Measurements from ENCODE around the gene SUDS3. TPM values are rescaled to one million over a fixed set of nuclear protein-coding genes. Genes with fewer than 3 reads are reported as not detected.

The SUDS3 gene
- polyA plus RNA-seq, 1 of the 3 experiments (the other 2 are of a cell fraction), result 15.0 TPM

DNA sequence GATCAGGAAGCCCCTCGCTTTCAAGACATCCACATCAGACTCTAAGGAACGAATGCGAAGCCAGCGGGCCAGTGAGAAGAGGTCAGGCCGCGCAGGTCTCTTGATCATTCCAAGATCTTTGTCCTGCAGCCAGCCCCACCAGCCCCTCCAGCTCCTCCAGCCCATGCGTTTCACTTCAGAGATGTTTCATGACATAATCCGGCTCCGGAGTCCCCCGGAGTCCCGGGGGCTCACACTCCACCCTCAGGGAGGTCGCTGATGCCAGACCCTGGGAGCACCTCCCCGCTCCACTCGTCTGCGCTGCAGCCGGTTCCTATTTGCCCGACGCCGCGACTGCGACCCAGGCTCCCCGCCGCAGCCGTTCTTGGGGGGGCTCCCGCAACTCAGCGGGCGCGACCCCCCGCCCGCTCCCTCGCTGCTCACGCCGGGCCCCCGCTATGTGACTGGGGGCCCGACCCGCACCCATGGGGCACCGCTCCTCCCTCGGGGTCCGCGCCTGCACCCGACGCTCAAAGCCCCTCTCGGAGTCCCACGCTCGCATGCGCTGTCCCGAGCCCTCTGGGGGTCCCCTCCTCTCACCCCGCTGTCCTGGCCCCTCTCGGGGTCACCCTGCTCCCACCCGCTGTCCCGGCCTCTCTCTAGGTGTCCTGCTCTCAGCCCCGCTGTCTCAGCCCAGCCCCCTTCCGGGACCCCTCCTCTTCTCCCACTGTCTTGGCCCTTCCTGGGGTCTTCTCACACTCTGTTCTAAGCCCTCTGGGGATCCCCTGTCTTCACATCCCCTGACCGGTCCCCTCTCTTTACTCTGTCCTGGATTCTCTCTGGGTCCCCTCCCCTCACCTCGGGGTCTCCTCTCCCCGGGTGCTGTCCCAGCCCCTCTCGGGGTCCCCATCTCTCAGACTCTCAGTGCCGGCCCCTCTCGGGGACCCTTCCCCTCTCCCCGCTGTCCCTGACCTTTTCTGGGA is 4.8 kb upstream of the SUDS3 start:
- CTCF ChIA-PET, result interaction anchor here (1.2 to 1.6 kb wide), 3 partner anchors 189 to 209 kb away, joined by 3 to 7 read pairs (median 6); no protein-coding TSS in a partner anchor
- peak overlapping the region; percentile 69 for H2AFZ ChIP-seq (ENCODE audit: low read depth)
- POLR2A ChIA-PET, result interaction anchor here (0.8 kb wide), 1 partner anchor 184 kb away, joined by 3 read pairs; no protein-coding TSS in a partner anchor
- H4K20me1 ChIP-seq (ENCODE audit: insufficient read depth), result no peaks in the 10 kb centered on the region
- H3K4me3 ChIP-seq (ENCODE audit: low read depth in 2 of 2, low read length in 1 of 2), result peak overlapping the region; percentile 59 to 91
- no peak for TF ChIP-seq SIN3A (IDR thresholded peaks at IDR 0.05; ENCODE audit: borderline replicate concordance, low read depth, low read length)
- TF ChIP-seq FOSL2 (IDR thresholded peaks at IDR 0.05; ENCODE audit: borderline replicate concordance, low read depth), result no peak
- TF ChIP-seq RCOR1 (IDR thresholded peaks at IDR 0.05; ENCODE audit: low read length), result no peak
- TF ChIP-seq JUND (IDR thresholded peaks at IDR 0.05), result no peak
- no peak for TF ChIP-seq MXI1 (IDR thresholded peaks at IDR 0.05; ENCODE audit: low read depth, low read length)
- TF ChIP-seq NFIC (IDR thresholded peaks at IDR 0.05; ENCODE audit: borderline replicate concordance), result no peak
- no peak for TF ChIP-seq ELF1 (IDR thresholded peaks at IDR 0.05)
- no peak; the same call in 1 of the 2 replicates for TF ChIP-seq RAD21 (IDR thresholded peaks at IDR 0.05; ENCODE audit: low read length)
- TF ChIP-seq, protein P1, sequence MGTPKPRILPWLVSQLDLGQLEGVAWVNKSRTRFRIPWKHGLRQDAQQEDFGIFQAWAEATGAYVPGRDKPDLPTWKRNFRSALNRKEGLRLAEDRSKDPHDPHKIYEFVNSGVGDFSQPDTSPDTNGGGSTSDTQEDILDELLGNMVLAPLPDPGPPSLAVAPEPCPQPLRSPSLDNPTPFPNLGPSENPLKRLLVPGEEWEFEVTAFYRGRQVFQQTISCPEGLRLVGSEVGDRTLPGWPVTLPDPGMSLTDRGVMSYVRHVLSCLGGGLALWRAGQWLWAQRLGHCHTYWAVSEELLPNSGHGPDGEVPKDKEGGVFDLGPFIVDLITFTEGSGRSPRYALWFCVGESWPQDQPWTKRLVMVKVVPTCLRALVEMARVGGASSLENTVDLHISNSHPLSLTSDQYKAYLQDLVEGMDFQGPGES (IDR thresholded peaks at IDR 0.05; ENCODE audit: low read depth, low read length), result no peak
- no peak for TF ChIP-seq SMC3 (IDR thresholded peaks at IDR 0.05; ENCODE audit: low read depth, low read length)
- TF ChIP-seq, protein P2, sequence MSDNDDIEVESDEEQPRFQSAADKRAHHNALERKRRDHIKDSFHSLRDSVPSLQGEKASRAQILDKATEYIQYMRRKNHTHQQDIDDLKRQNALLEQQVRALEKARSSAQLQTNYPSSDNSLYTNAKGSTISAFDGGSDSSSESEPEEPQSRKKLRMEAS (IDR thresholded peaks at IDR 0.05; ENCODE audit: low read depth), result no peak
- no peak for TF ChIP-seq EZH2phosphoT487 (IDR thresholded peaks at IDR 0.05; ENCODE audit: borderline replicate concordance, low read depth)
- TF ChIP-seq YY1 (IDR thresholded peaks at IDR 0.05; ENCODE audit: low read depth), result no peak
- no peak for TF ChIP-seq CHD2 (IDR thresholded peaks at IDR 0.05; ENCODE audit: low read length, partially characterized antibody)
- TF ChIP-seq, protein P3, sequence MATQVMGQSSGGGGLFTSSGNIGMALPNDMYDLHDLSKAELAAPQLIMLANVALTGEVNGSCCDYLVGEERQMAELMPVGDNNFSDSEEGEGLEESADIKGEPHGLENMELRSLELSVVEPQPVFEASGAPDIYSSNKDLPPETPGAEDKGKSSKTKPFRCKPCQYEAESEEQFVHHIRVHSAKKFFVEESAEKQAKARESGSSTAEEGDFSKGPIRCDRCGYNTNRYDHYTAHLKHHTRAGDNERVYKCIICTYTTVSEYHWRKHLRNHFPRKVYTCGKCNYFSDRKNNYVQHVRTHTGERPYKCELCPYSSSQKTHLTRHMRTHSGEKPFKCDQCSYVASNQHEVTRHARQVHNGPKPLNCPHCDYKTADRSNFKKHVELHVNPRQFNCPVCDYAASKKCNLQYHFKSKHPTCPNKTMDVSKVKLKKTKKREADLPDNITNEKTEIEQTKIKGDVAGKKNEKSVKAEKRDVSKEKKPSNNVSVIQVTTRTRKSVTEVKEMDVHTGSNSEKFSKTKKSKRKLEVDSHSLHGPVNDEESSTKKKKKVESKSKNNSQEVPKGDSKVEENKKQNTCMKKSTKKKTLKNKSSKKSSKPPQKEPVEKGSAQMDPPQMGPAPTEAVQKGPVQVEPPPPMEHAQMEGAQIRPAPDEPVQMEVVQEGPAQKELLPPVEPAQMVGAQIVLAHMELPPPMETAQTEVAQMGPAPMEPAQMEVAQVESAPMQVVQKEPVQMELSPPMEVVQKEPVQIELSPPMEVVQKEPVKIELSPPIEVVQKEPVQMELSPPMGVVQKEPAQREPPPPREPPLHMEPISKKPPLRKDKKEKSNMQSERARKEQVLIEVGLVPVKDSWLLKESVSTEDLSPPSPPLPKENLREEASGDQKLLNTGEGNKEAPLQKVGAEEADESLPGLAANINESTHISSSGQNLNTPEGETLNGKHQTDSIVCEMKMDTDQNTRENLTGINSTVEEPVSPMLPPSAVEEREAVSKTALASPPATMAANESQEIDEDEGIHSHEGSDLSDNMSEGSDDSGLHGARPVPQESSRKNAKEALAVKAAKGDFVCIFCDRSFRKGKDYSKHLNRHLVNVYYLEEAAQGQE (IDR thresholded peaks at IDR 0.05; ENCODE audit: low read depth, low read length), result no peak
- H3K27me3 ChIP-seq (ENCODE audit: insufficient read depth), result no peaks in the 10 kb centered on the region
- peak overlapping the region; percentile 79 for H3K9ac ChIP-seq
- 3% methylated on average over 24 of the region's 60 CpGs for WGBS (ENCODE audit: low lambda C conversion rate)
- no peaks in the 10 kb centered on the region for H3K36me3 ChIP-seq (replicated peaks in 1 of 2; ENCODE audit: control insufficient read depth in 1 of 2, insufficient read depth in 2 of 2, low read length in 1 of 2)
- H3K27ac ChIP-seq (ENCODE audit: low read depth in 2 of 2, low read length in 1 of 2), result peak overlapping the region; percentile 17 to 71; a peak in 3 of 4 replicates
- peaks cover 5% of the 10 kb centered on the region for H3F3A ChIP-seq (replicated peaks; ENCODE audit: insufficient read depth)
- peaks cover 63% of the 10 kb centered on the region for H3K79me2 ChIP-seq (ENCODE audit: insufficient read depth)
- peaks cover 9 to 16% of the 10 kb centered on the region in 2 experiments; a peak in 3 of 4 replicates for H3K4me1 ChIP-seq (ENCODE audit: control insufficient read depth in 1 of 2, insufficient read depth in 2 of 2, low read depth in 1 of 2, low read length in 1 of 2)
- peak; percentile 61 for DNase-seq
- H3K4me2 ChIP-seq, result peak overlapping the region; percentile 93
- H3K9me2 ChIP-seq, result no peaks in the 10 kb centered on the region
- no peaks in the 10 kb centered on the region for H3K9me3 ChIP-seq
